Measurements from ENCODE around the gene SPA17.

DNA sequence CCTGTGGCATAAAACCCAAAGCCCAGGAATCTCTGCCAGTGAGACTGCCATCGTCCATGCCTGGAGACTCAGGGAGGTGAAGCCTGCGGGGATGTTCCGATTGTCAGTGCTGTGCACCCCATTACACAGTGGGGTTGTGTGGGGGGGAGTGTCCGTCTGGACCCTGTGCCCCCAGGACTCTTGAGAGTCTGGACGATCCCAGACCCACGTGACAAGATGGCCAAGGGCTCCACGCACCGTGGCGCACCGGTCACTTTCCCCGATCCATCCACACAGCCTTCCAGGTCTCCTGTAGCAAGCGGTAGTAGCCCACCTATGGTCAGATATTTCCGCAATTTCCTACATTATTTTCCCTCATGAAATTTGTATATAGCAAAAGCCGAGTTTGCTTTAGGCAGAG, 45.1 kb downstream of the SPA17 start:
- TF ChIP-seq EZH2phosphoT487 (IDR thresholded peaks at IDR 0.05; ENCODE audit: borderline replicate concordance, low read length), result no peak
- TF ChIP-seq, protein P1, sequence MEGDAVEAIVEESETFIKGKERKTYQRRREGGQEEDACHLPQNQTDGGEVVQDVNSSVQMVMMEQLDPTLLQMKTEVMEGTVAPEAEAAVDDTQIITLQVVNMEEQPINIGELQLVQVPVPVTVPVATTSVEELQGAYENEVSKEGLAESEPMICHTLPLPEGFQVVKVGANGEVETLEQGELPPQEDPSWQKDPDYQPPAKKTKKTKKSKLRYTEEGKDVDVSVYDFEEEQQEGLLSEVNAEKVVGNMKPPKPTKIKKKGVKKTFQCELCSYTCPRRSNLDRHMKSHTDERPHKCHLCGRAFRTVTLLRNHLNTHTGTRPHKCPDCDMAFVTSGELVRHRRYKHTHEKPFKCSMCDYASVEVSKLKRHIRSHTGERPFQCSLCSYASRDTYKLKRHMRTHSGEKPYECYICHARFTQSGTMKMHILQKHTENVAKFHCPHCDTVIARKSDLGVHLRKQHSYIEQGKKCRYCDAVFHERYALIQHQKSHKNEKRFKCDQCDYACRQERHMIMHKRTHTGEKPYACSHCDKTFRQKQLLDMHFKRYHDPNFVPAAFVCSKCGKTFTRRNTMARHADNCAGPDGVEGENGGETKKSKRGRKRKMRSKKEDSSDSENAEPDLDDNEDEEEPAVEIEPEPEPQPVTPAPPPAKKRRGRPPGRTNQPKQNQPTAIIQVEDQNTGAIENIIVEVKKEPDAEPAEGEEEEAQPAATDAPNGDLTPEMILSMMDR (conservative IDR thresholded peaks at IDR 0.05; ENCODE audit: low read depth, low read length), result no peak

All from PC-3 (cell line).